ENCODE results near the gene ZNF865. TPM values are rescaled to one million over a fixed set of nuclear protein-coding genes. Genes with fewer than 3 reads are reported as not detected.
A peak's percentile ranks its signal among the peaks of the same experiment; 100 is the strongest.

The ZNF865 gene
- total RNA-seq, 2 experiments from 2014 or later, result 14.2 TPM

GRCh38 chr19:55623561-55623960 lies 18.1 kb downstream of the ZNF865 start:
- H3K27ac Mint-ChIP-seq, result no peak overlapping the region
- H3K36me3 Mint-ChIP-seq (ENCODE audit: low read depth), result peaks cover 8% of the 10 kb centered on the region
- DNase-seq, result no peak
- H3K27me3 Mint-ChIP-seq, result peaks cover 8% of the 10 kb centered on the region
- peaks cover 3% of the 10 kb centered on the region for H3K9me3 Mint-ChIP-seq
- POLR2A ChIA-PET, result no interaction called here
- H3K4me3 Mint-ChIP-seq, result peak overlapping the region; percentile 91
- H3K4me1 Mint-ChIP-seq, result peaks cover 57% of the 10 kb centered on the region
- CTCF ChIA-PET, result interaction anchor here (0.9 to 4.7 kb wide), 6 partner anchors 10 to 322 kb away, joined by 3 to 19 read pairs (median 5); partner anchors contain the start of genes FIZ1 and ZNF865

- Mint-ChIP-seq H3K9me3 (peaks cover 3% of the 10 kb centered on the region), H3K27ac (peak within 1 kb of the TSS; percentile 99)
Observed at GRCh38 chr19:55624109-55625003, 18.9 kb downstream of the ZNF865 start, which contains the start of gene ZNF784. TSS of gene ZNF784 (minus strand) at chr19:55624566. CDS start at chr19:55624561, 5 bp downstream.

GRCh38 chr19:55625004-55625326 lies 19.5 kb downstream of the ZNF865 start:
- H3K9me3 Mint-ChIP-seq, result peaks cover 3% of the 10 kb centered on the region

More at GRCh38 chr19:55624109-55625003, 18.9 kb downstream of the ZNF865 start, which contains the start of gene ZNF784:
- POLR2A ChIA-PET, result interaction anchor here (0.5 kb wide), 1 partner anchor 16 kb away, joined by 3 read pairs; no protein-coding TSS in a partner anchor
- H3K4me3 Mint-ChIP-seq, result peak within 1 kb of the TSS; percentile 91
- CTCF ChIA-PET, result interaction anchor here (0.9 to 4.7 kb wide), 9 partner anchors 9 to 322 kb away, joined by 3 to 19 read pairs (median 5); partner anchors contain the start of gene ZNF581
- H3K27me3 Mint-ChIP-seq, result peaks cover 12% of the 10 kb centered on the region
- peaks cover 55% of the 10 kb centered on the region for H3K4me1 Mint-ChIP-seq
- peak; percentile 92 for DNase-seq
- peaks cover 8% of the 10 kb centered on the region for H3K36me3 Mint-ChIP-seq (ENCODE audit: low read depth)

GRCh38 chr19:55626350-55626749 lies 20.9 kb downstream of the ZNF865 start:
- peaks cover 41% of the 10 kb centered on the region for H3K4me1 Mint-ChIP-seq
- peak overlapping the region; percentile 68 for H3K4me3 Mint-ChIP-seq
- CTCF ChIA-PET, result interaction anchor here (1.1 to 4.7 kb wide), 8 partner anchors 14 to 122 kb away, joined by 3 to 19 read pairs (median 6); partner anchors contain the start of genes ZNF580 and ZNF581
- POLR2A ChIA-PET, result no interaction called here
- H3K27me3 Mint-ChIP-seq, result peaks cover 12% of the 10 kb centered on the region
- peak overlapping the region; percentile 91 for H3K27ac Mint-ChIP-seq
- H3K9me3 Mint-ChIP-seq, result peaks cover 3% of the 10 kb centered on the region
- peaks cover 1% of the 10 kb centered on the region for H3K36me3 Mint-ChIP-seq (ENCODE audit: low read depth)
- peak; percentile 84 for DNase-seq

More at GRCh38 chr19:55625004-55625326, 19.5 kb downstream of the ZNF865 start:
- DNase-seq, result no peak
- Mint-ChIP-seq H3K36me3 (ENCODE audit: low read depth) (peaks cover 8% of the 10 kb centered on the region), H3K4me1 (peaks cover 51% of the 10 kb centered on the region), H3K4me3 (peak overlapping the region; percentile 91), H3K27ac (peak overlapping the region; percentile 99), H3K27me3 (peaks cover 12% of the 10 kb centered on the region)
- CTCF ChIA-PET, result interaction anchor here (0.6 to 4.7 kb wide), 11 partner anchors 9 to 121 kb away, joined by 4 to 19 read pairs (median 6); partner anchors contain the start of genes ZNF580 and ZNF581
- POLR2A ChIA-PET, result interaction anchor here (0.5 kb wide), 1 partner anchor 17 kb away, joined by 3 read pairs; no protein-coding TSS in a partner anchor

GRCh38 chr19:55632463-55632834 lies 27.0 kb downstream of the ZNF865 start:
- ChIA-PET POLR2A (no interaction called here), CTCF (interaction anchor here (0.6 to 4.5 kb wide), 23 partner anchors 8 to 1402 kb away, joined by 3 to 36 read pairs (median 4); partner anchors contain the start of genes CCDC106, FIZ1, NAT14 and U2AF2)
- peak; percentile 95 for DNase-seq
- Mint-ChIP-seq H3K4me3 (no peak overlapping the region), H3K9me3 (no peaks in the 10 kb centered on the region), H3K36me3 (ENCODE audit: low read depth) (peaks cover 21% of the 10 kb centered on the region), H3K4me1 (peaks cover 49% of the 10 kb centered on the region), H3K27me3 (peaks cover 10% of the 10 kb centered on the region), H3K27ac (peak overlapping the region; percentile 33)

GRCh38 chr19:55633861-55634260 lies 28.4 kb downstream of the ZNF865 start:
- Mint-ChIP-seq H3K9me3 (no peaks in the 10 kb centered on the region), H3K4me3 (no peak overlapping the region), H3K36me3 (ENCODE audit: low read depth) (peaks cover 30% of the 10 kb centered on the region), H3K27me3 (peaks cover 3% of the 10 kb centered on the region), H3K4me1 (peaks cover 54% of the 10 kb centered on the region), H3K27ac (no peak overlapping the region)
- CTCF ChIA-PET, result interaction anchor here (3.0 to 4.5 kb wide), 5 partner anchors 10 to 130 kb away, joined by 12 to 36 read pairs (median 17); partner anchors contain the start of genes CCDC106, U2AF2, ZNF784 and ZNF865
- no peak for DNase-seq
- POLR2A ChIA-PET, result no interaction called here

GRCh38 chr19:55635334-55635717 lies 29.9 kb downstream of the ZNF865 start:
- DNase-seq, result no peak
- CTCF ChIA-PET, result interaction anchor here (1.0 to 3.0 kb wide), 5 partner anchors 7 to 19 kb away, joined by 3 to 17 read pairs (median 5); partner anchors contain the start of gene ZNF784
- no peaks in the 10 kb centered on the region for H3K27me3 Mint-ChIP-seq
- H3K36me3 Mint-ChIP-seq (ENCODE audit: low read depth), result peaks cover 33% of the 10 kb centered on the region
- peak overlapping the region; percentile 100 for H3K27ac Mint-ChIP-seq
- peak overlapping the region; percentile 99 for H3K4me3 Mint-ChIP-seq
- POLR2A ChIA-PET, result no interaction called here
- H3K9me3 Mint-ChIP-seq, result peaks cover 3% of the 10 kb centered on the region
- peaks cover 65% of the 10 kb centered on the region for H3K4me1 Mint-ChIP-seq

- H3K27me3 Mint-ChIP-seq, result no peaks in the 10 kb centered on the region
- H3K4me3 Mint-ChIP-seq, result peak overlapping the region; percentile 99
- CTCF ChIA-PET, result interaction anchor here (1.6 to 2.9 kb wide), 2 partner anchors 11 to 18 kb away, joined by 4 to 16 read pairs; no protein-coding TSS in a partner anchor
- H3K4me1 Mint-ChIP-seq, result peaks cover 68% of the 10 kb centered on the region
- H3K9me3 Mint-ChIP-seq, result peaks cover 3% of the 10 kb centered on the region
- POLR2A ChIA-PET, result no interaction called here
- peak overlapping the region; percentile 100 for H3K27ac Mint-ChIP-seq
- no peak for DNase-seq
- H3K36me3 Mint-ChIP-seq (ENCODE audit: low read depth), result peaks cover 33% of the 10 kb centered on the region
Observed at GRCh38 chr19:55635856-55636440, 30.5 kb downstream of the ZNF865 start.

GRCh38 chr19:55636723-55637122 lies 31.3 kb downstream of the ZNF865 start:
- Mint-ChIP-seq H3K27me3 (no peaks in the 10 kb centered on the region), H3K36me3 (ENCODE audit: low read depth) (peaks cover 38% of the 10 kb centered on the region), H3K27ac (peak overlapping the region; percentile 100), H3K9me3 (peaks cover 3% of the 10 kb centered on the region), H3K4me3 (no peak overlapping the region), H3K4me1 (peaks cover 67% of the 10 kb centered on the region)
- no peak for DNase-seq
- POLR2A ChIA-PET, result no interaction called here
- CTCF ChIA-PET, result interaction anchor here (1.3 to 2.9 kb wide), 5 partner anchors 10 to 133 kb away, joined by 3 to 16 read pairs (median 4); partner anchors contain the start of gene ZNF865

GRCh38 chr19:55637534-55637933 lies 32.1 kb downstream of the ZNF865 start:
- H3K4me3 Mint-ChIP-seq, result no peak overlapping the region

GRCh38 chr19:55638864-55639359 lies 33.5 kb downstream of the ZNF865 start:
- peak overlapping the region; percentile 78 for H3K27ac Mint-ChIP-seq
- H3K36me3 Mint-ChIP-seq (ENCODE audit: low read depth), result peaks cover 46% of the 10 kb centered on the region
- POLR2A ChIA-PET, result interaction anchor here (0.7 kb wide), 1 partner anchor 486 kb away, joined by 4 read pairs; no protein-coding TSS in a partner anchor
- CTCF ChIA-PET, result interaction anchor here (0.6 to 2.7 kb wide), 10 partner anchors 8 to 170 kb away, joined by 3 to 10 read pairs (median 6); partner anchors contain the start of genes U2AF2 and ZNF784
- H3K27me3 Mint-ChIP-seq, result no peaks in the 10 kb centered on the region
- peaks cover 67% of the 10 kb centered on the region for H3K4me1 Mint-ChIP-seq
- no peak overlapping the region for H3K4me3 Mint-ChIP-seq
- H3K9me3 Mint-ChIP-seq, result peaks cover 3% of the 10 kb centered on the region
- DNase-seq, result peak; percentile 70

More at GRCh38 chr19:55637534-55637933, 32.1 kb downstream of the ZNF865 start:
- no peak for DNase-seq
- Mint-ChIP-seq H3K27me3 (no peaks in the 10 kb centered on the region), H3K27ac (no peak overlapping the region), H3K9me3 (peaks cover 3% of the 10 kb centered on the region), H3K36me3 (ENCODE audit: low read depth) (peaks cover 40% of the 10 kb centered on the region), H3K4me1 (peaks cover 64% of the 10 kb centered on the region)
- ChIA-PET CTCF (interaction anchor here (1.3 to 2.9 kb wide), 6 partner anchors 10 to 133 kb away, joined by 3 to 16 read pairs (median 5); partner anchors contain the start of genes ZNF784 and ZNF865), POLR2A (no interaction called here)

All from activated CD4-positive, alpha-beta T cell treated with anti-CD3 and anti-CD28 coated beads, Interleukin-2, amount 10 ng/mL, durations not matched to agents 7 days and 5 days (primary cell).